Common myeloid progenitor, CD34-positive (primary cell): ENCODE measurements around the gene KCNIP1.

Source experiments
- CTCF ChIA-PET: fragments of 350-600 bp; sonication (Branson Sonifier 250); formaldehyde crosslinking; loops from one replicate; lab custom pipeline; 2021; ENCODE audit warnings: antibody characterized with exemption; lab: Charles Lee
- POLR2A ChIA-PET: fragments of 350-600 bp; sonication (Branson Sonifier 250); formaldehyde crosslinking; loops from one replicate; lab custom pipeline; 2021; ENCODE audit warnings: antibody characterized with exemption; lab: Charles Lee
- DNase-seq, 3 donors: peaks; one replicate each; pipeline versions ENCODE4 v3.0.0 to v3.0.0-alpha.2; 2013
- H3K27ac ChIP-seq, 2 experiments: 1 replicate in 1 of 2; 2 replicates in 1 of 2; pipeline ENCODE4 v1.7.0; 2013; ENCODE audit warnings: inconsistent platforms in 2 of 2, low read length in 2 of 2, mild to moderate bottlenecking in 2 of 2, low read depth in 1 of 2, moderate library complexity in 1 of 2; ENCODE audit not compliant: severe bottlenecking in 2 of 2, insufficient read depth in 1 of 2, poor library complexity in 1 of 2
- H3K27me3 ChIP-seq, 5 experiments: replicated peaks in 2 of 5; 1 replicate in 3 of 5; 2 replicates in 2 of 5; pipeline versions ENCODE4 v1.6.1 to v1.7.0; 2013; ENCODE audit warnings: low read length in 4 of 5, mild to moderate bottlenecking in 2 of 5, moderate library complexity in 2 of 5, inconsistent platforms in 1 of 5; ENCODE audit not compliant: insufficient read depth in 5 of 5, control insufficient read depth in 4 of 5
- H3K36me3 ChIP-seq, 4 experiments: 1 replicate in 2 of 4; 2 replicates in 2 of 4; pipeline versions ENCODE4 v1.6.1 to v1.7.0; 2013; ENCODE audit warnings: low read length in 3 of 4, control low read depth in 1 of 4, mild to moderate bottlenecking in 1 of 4; ENCODE audit not compliant: control insufficient read depth in 4 of 4, insufficient read depth in 4 of 4
- H3K4me1 ChIP-seq, 4 experiments: 1 replicate in 3 of 4; 2 replicates in 1 of 4; pipeline versions ENCODE4 v1.6.1 to v1.7.1; 2013; ENCODE audit warnings: low read length in 3 of 4, mild to moderate bottlenecking in 3 of 4, control low read depth in 1 of 4, inconsistent platforms in 1 of 4, moderate library complexity in 1 of 4; ENCODE audit not compliant: control insufficient read depth in 4 of 4, insufficient read depth in 4 of 4; ENCODE audit errors: control extremely low read depth in 1 of 4
- H3K4me3 ChIP-seq, 7 experiments: 1 replicate in 4 of 7; 2 replicates in 3 of 7; pipeline versions ENCODE4 v1.5.1 to v1.7.0; 2013; ENCODE audit warnings: mild to moderate bottlenecking in 7 of 7, low read length in 6 of 7, moderate library complexity in 6 of 7, inconsistent platforms in 2 of 7, low read depth in 2 of 7, control low read depth in 1 of 7; ENCODE audit not compliant: insufficient read depth in 4 of 7, control insufficient read depth in 1 of 7; ENCODE audit errors: extremely low read depth in 1 of 7
- H3K9me3 ChIP-seq, 5 experiments: 1 replicate in 4 of 5; 2 replicates in 1 of 5; pipeline versions ENCODE4 v1.6.1 to v1.7.1; 2013; ENCODE audit warnings: low read length in 4 of 5, mild to moderate bottlenecking in 2 of 5, inconsistent platforms in 1 of 5, low read depth in 1 of 5, moderate library complexity in 1 of 5; ENCODE audit not compliant: control insufficient read depth in 4 of 5, insufficient read depth in 2 of 5; ENCODE audit errors: control extremely low read depth in 1 of 5
- WGBS: methylation state at CpG from one replicate; pipeline ENCODE4 v1.1.5; 2013; ENCODE audit not compliant: insufficient coverage; 5-methylcytosine and 5-hydroxymethylcytosine counted together

The KCNIP1 gene

DNA sequence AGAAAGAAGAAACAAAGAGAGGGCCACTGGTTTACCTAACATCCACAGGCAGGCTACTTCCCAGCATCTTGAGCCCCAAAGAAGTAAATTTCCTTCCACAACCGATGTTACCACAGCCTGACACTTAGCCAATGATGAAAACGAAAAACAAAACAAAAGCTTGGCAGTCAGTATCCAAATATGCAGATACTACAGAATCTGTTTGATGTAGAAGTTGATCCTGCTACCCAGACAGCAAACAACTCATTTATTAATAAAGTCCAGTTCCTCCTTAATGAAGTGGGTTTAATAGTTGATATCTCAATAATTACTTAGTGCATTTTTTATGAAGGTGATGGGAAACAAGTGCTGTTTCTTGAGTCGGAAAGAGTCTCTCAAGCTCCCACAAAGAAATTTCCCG, 212.6 kb downstream of the KCNIP1 start:
- WGBS = 83% methylated on average over 2 of the region's 4 CpGs

DNA sequence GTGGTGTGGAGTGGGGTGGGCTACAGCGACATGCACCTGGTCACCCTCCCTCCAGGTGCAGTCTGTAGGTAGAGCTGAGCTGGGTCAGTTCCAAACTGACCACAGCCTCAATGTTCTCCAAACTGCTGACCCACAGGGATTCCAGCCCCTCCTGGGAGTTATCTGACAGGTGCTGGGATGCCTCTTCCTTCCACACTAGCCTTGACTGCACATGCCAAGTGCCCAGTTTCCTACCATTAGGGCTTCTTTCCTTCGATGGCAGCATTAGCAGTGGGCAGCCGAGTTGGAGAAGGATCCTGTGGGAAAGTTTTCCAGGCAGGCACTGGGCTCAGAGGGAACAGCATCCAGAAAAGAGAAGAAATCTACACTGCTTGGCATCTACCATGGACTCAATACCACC, 215.7 kb downstream of the KCNIP1 start:
- Histone ChIP-seq H3K4me3 (no peak overlapping the region), H3K27me3 (peaks cover 0 to 32% (median 9%) of the 10 kb centered on the region in 5 experiments), H3K9me3 (no peaks in the 10 kb centered on the region), H3K36me3 (no peaks in the 10 kb centered on the region), H3K27ac (no peak overlapping the region), H3K4me1 (no peaks in the 10 kb centered on the region)
- POLR2A ChIA-PET = no interaction called here
- no CpG with 5 or more reads among the region's 3 CpGs for WGBS
- CTCF ChIA-PET = no interaction called here
- DNase-seq = no peak

More for the DNA sequence above, 212.6 kb downstream of the KCNIP1 start:
- ChIA-PET CTCF (no interaction called here), POLR2A (no interaction called here)
- Histone ChIP-seq H3K4me1 (no peaks in the 10 kb centered on the region), H3K27me3 (peaks cover 2 to 42% (median 11%) of the 10 kb centered on the region in 5 experiments), H3K27ac (no peak overlapping the region), H3K4me3 (no peak overlapping the region), H3K36me3 (no peaks in the 10 kb centered on the region), H3K9me3 (no peaks in the 10 kb centered on the region)
- DNase-seq = no peak

DNA sequence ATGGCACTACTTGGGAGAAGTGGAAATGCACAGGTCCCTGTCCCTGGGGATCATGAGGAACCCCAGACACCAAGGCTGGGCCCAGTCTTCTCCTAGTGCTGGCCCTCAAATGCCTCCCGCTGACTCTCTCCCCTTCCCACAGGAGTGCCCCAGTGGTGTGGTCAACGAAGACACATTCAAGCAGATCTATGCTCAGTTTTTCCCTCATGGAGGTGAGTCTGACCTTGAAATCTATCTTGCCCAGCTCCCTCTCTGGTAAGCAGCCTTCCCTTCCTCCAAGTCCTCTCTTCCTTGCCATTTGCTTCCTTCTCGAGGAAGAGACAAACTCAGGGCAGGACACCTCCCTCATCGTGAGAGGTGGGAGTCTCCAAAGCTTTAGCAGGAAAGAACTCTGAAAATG, 216.4 kb downstream of the KCNIP1 start:
- Histone ChIP-seq H3K27me3 (peaks cover 0 to 30% (median 9%) of the 10 kb centered on the region in 5 experiments), H3K36me3 (no peaks in the 10 kb centered on the region), H3K9me3 (no peaks in the 10 kb centered on the region), H3K4me1 (no peaks in the 10 kb centered on the region), H3K27ac (no peak overlapping the region), H3K4me3 (no peak overlapping the region)
- no peak for DNase-seq
- POLR2A ChIA-PET = no interaction called here
- WGBS = 78% methylated on average over 4 of the region's 4 CpGs
- CTCF ChIA-PET = interaction anchor here (0.9 to 1.2 kb wide), 2 partner anchors 24 to 71 kb away, joined by 3 read pairs; no protein-coding TSS in a partner anchor

DNA sequence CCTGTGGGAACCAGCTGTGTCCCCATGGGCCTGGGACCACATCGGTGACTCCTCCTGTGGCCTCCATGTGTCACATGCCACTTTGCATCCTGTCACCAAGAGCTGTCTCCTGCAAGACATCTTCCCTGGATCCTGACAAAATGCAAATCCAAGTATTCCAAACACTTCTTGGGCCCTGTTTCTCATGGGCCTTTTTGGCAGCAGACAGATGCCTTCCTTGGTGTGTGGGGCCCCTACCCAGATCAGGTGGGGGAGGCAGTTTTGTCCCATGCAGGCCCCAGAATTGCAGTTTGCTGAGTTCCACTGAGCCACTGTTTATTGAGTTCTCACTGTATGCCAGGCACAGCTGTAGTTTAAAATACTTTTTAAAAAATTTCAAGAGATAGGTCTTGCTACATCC, 217.2 kb downstream of the KCNIP1 start:
- peaks cover 0 to 23% (median 9%) of the 10 kb centered on the region in 5 experiments for H3K27me3 ChIP-seq
- H3K9me3 ChIP-seq = no peaks in the 10 kb centered on the region
- POLR2A ChIA-PET = no interaction called here
- no peaks in the 10 kb centered on the region for H3K36me3 ChIP-seq
- H3K27ac ChIP-seq = no peak overlapping the region
- no peak for DNase-seq
- WGBS = 80% methylated on average over 1 of the region's 1 CpG
- CTCF ChIA-PET = interaction anchor here (1.2 kb wide), 1 partner anchor 23 kb away, joined by 3 read pairs; no protein-coding TSS in a partner anchor
- H3K4me3 ChIP-seq = no peak overlapping the region
- no peaks in the 10 kb centered on the region for H3K4me1 ChIP-seq

DNA sequence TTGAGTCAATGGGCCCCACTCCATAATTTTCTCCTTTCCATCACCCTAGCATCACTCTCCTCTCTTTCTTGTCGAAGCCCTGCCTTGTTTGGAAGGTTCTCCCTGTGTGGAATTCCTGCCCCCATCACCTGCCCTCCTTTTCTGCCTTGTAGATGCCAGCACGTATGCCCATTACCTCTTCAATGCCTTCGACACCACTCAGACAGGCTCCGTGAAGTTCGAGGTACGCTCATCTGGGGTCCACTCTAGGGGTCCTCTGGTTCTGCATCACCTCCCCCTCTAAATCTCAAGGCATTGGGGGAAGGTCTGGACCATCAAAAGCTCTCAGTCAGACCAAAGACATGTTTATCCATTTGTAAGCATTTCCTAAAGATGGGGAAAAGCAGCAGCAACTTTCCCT, 217.9 kb downstream of the KCNIP1 start:
- Histone ChIP-seq H3K4me1 (no peaks in the 10 kb centered on the region), H3K9me3 (no peaks in the 10 kb centered on the region), H3K27me3 (peaks cover 0 to 20% (median 9%) of the 10 kb centered on the region in 5 experiments), H3K27ac (no peak overlapping the region), H3K4me3 (no peak overlapping the region), H3K36me3 (no peaks in the 10 kb centered on the region)
- ChIA-PET CTCF (no interaction called here), POLR2A (no interaction called here)
- DNase-seq = no peak
- WGBS = 88% methylated on average over 6 of the region's 6 CpGs

DNA sequence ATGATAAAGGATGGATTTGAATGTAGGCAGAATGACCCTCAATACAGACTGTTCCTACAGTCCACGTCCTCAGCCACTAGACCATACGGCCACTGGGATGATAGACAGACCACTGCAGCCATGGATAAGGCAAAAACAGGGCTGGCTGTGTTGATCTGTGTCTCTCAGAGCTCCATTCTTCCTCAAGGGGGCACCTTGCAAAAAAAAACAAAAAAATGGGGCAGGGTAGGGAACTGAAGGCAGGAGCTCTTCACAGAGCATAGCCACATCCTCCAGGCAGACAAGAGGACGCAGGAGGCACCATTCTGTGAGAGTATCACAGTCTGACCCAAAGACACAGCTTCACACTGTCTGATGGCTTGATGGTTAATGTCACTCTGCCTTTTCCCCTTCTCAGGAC, 218.5 kb downstream of the KCNIP1 start:
- Histone ChIP-seq H3K27me3 (peaks cover 0 to 19% (median 8%) of the 10 kb centered on the region in 5 experiments), H3K9me3 (no peaks in the 10 kb centered on the region), H3K4me3 (no peak overlapping the region), H3K36me3 (no peaks in the 10 kb centered on the region), H3K4me1 (no peaks in the 10 kb centered on the region), H3K27ac (no peak overlapping the region)
- POLR2A ChIA-PET = no interaction called here
- CTCF ChIA-PET = no interaction called here
- WGBS = 80% methylated on average over 3 of the region's 3 CpGs
- DNase-seq = no peak

DNA sequence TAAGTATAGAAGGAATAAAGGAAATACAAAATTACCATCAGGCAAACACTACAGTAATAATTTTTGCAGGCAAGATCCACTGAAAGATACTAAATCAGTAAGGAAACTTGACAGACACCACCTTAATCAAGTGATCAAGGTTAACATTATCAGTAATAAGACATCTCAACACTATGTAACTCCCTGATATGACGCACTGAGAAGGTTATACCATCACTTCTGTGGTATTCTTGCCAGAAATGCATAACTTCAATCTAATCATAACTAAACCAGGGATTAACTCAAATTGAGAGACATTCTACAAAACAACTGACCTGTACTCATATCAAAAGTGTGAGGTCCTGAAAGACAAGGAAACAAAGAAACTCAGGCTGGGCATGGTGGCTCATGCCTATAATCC, 227.2 kb downstream of the KCNIP1 start:
- H3K27ac ChIP-seq = no peak overlapping the region
- H3K4me1 ChIP-seq = no peaks in the 10 kb centered on the region
- peaks cover 0 to 14% (median 5%) of the 10 kb centered on the region in 5 experiments for H3K9me3 ChIP-seq
- ChIA-PET POLR2A (no interaction called here), CTCF (no interaction called here)
- H3K4me3 ChIP-seq = no peak overlapping the region
- H3K27me3 ChIP-seq = peaks cover 0 to 18% (median 6%) of the 10 kb centered on the region in 5 experiments
- no peak for DNase-seq
- WGBS = 89% methylated on average over 1 of the region's 1 CpG
- no peaks in the 10 kb centered on the region for H3K36me3 ChIP-seq
